PC-3 (cell line): Measurements from ENCODE around the gene STK11.
A peak's percentile ranks its signal among the peaks of the same experiment; 100 is the strongest.

Source experiments
- EZH2 ChIP-seq: fragments of 300-600 bp; sonication (generic); IDR thresholded peaks from one replicate; pipeline ENCODE4 v1.6.1; 2017; ENCODE audit warnings: antibody characterized with exemption, mild to moderate bottlenecking, low read length; ENCODE audit not compliant: unreplicated experiment
- EZH2phosphoT487 ChIP-seq: fragments of 300-600 bp; sonication (generic); IDR thresholded peaks from 2 replicates; pipeline ENCODE4 v1.6.1; 2018; ENCODE audit warnings: mild to moderate bottlenecking, antibody characterized with exemption, low read length, borderline replicate concordance
- TF ChIP-seq, protein P1 (sequence below): fragments of 300-600 bp; sonication (generic); conservative IDR thresholded peaks from 2 replicates; pipeline ENCODE4 v1.5.1; 2017; ENCODE audit warnings: antibody characterized with exemption, low read depth, mild to moderate bottlenecking, low read length

DNA sequence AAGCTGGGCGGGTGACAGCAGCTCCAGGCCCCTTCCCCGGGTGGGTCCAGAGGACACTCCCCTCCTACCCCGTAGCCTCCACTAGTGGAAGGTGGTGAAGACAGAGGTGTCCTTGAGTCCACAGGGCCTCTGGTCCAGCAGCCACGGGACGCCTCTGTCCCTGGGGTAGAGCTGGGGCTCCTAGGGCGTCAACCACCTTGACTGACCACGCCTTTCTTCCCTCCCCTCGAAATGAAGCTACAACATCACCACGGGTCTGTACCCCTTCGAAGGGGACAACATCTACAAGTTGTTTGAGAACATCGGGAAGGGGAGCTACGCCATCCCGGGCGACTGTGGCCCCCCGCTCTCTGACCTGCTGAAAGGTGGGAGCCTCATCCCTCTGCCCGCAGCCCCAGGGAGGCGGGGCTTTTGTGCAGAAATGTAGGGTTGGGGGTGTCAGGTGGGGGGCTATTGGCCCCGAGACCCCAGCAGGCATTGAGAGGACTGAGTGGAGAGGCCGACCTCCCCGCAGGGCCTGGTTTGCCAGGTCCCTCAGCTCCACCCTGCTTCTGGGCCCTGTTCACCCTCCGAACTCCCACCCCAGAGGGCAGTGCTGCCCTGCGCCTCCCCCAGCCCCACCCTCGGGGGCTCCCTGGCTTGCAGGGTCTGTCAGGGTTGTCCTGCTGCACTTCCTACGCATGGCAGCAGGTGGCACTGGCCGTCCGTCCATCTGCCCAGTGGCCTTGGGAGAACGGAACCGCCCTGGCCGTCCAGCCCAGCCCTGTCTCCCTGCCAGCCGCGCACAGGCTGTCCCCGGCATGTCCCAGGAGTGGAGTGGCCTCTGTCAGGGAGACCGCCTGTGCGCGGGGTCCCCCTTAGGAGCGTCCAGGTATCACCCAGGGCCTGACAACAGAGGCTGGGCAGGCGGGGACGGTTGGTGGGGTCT, 15.7 kb downstream of the STK11 start:
- TF ChIP-seq EZH2phosphoT487 (no peak), EZH2 (no peak)
- TF ChIP-seq, protein P1, sequence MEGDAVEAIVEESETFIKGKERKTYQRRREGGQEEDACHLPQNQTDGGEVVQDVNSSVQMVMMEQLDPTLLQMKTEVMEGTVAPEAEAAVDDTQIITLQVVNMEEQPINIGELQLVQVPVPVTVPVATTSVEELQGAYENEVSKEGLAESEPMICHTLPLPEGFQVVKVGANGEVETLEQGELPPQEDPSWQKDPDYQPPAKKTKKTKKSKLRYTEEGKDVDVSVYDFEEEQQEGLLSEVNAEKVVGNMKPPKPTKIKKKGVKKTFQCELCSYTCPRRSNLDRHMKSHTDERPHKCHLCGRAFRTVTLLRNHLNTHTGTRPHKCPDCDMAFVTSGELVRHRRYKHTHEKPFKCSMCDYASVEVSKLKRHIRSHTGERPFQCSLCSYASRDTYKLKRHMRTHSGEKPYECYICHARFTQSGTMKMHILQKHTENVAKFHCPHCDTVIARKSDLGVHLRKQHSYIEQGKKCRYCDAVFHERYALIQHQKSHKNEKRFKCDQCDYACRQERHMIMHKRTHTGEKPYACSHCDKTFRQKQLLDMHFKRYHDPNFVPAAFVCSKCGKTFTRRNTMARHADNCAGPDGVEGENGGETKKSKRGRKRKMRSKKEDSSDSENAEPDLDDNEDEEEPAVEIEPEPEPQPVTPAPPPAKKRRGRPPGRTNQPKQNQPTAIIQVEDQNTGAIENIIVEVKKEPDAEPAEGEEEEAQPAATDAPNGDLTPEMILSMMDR, result peak; percentile 59
